ENCODE measurements around the gene ETFA.

ETFA gene

GRCh38 chr15:76169911-76170800, 141.1 kb downstream of the ETFA start:
- H3K4me3 ChIP-seq (ENCODE audit: low read length): no peak overlapping the region
- no peak for TF ChIP-seq CTCF (conservative IDR thresholded peaks at IDR 0.05; ENCODE audit: low read length)
- peak; percentile 67 for DNase-seq (ENCODE audit: low read depth)

- DNase-seq (ENCODE audit: low read depth): no peak
- no peak for TF ChIP-seq CTCF (conservative IDR thresholded peaks at IDR 0.05; ENCODE audit: low read length)
- H3K4me3 ChIP-seq (ENCODE audit: low read length): no peak overlapping the region
Measured at GRCh38 chr15:76169018-76169417, 142.3 kb downstream of the ETFA start.

- TF ChIP-seq CTCF (conservative IDR thresholded peaks at IDR 0.05; ENCODE audit: low read length): no peak
- peak; percentile 77 for DNase-seq (ENCODE audit: low read depth)
- no peak overlapping the region for H3K4me3 ChIP-seq (ENCODE audit: low read length)
Measured at GRCh38 chr15:76168237-76168984, 142.9 kb downstream of the ETFA start.

- H3K4me3 ChIP-seq (ENCODE audit: low read length): no peak overlapping the region
- DNase-seq (ENCODE audit: low read depth): no peak
- no peak for TF ChIP-seq CTCF (conservative IDR thresholded peaks at IDR 0.05; ENCODE audit: low read length)
Measured at GRCh38 chr15:76165951-76166350, 145.3 kb downstream of the ETFA start.
